Ectodermal cell (in vitro differentiated cells): ENCODE results near the gene UBXN7.
"Not testable (repeated sequence)": the region's sequence is repeated elsewhere in the genome, so short reads cannot be mapped to it uniquely, and the experiment has no call there.

ENCODE experiments used
- H3K27ac ChIP-seq: 2 replicates; pipeline ENCODE4 v1.7.0; 2013; ENCODE audit warnings: mild to moderate bottlenecking, low read depth, low read length; ENCODE audit not compliant: insufficient read depth, poor library complexity, severe bottlenecking
- H3K27me3 ChIP-seq: 2 replicates; pipeline ENCODE4 v1.7.0; 2013; ENCODE audit warnings: mild to moderate bottlenecking, low read length; ENCODE audit not compliant: insufficient read depth, control insufficient read depth, poor library complexity, severe bottlenecking
- H3K36me3 ChIP-seq: one replicate; pipeline ENCODE4 v1.7.0; 2013; ENCODE audit warnings: low read length; ENCODE audit not compliant: control insufficient read depth, insufficient read depth
- H3K4me1 ChIP-seq: one replicate; pipeline ENCODE4 v1.7.0; 2013; ENCODE audit warnings: low read length; ENCODE audit not compliant: control insufficient read depth, insufficient read depth
- H3K4me3 ChIP-seq: 2 replicates; pipeline ENCODE4 v1.7.0; 2013; ENCODE audit warnings: low read depth, low read length, control low read depth; ENCODE audit not compliant: insufficient read depth
- H3K9me3 ChIP-seq: 2 replicates; pipeline ENCODE4 v1.7.0; 2013; ENCODE audit warnings: mild to moderate bottlenecking, low read length, moderate library complexity; ENCODE audit not compliant: control insufficient read depth
- WGBS, 2 experiments: methylation state at CpG; one replicate each; pipeline ENCODE4 v1.1.7; 2013; ENCODE audit warnings: missing lambda C conversion rate in 2 of 2; 5-methylcytosine and 5-hydroxymethylcytosine counted together

UBXN7 gene

DNA sequence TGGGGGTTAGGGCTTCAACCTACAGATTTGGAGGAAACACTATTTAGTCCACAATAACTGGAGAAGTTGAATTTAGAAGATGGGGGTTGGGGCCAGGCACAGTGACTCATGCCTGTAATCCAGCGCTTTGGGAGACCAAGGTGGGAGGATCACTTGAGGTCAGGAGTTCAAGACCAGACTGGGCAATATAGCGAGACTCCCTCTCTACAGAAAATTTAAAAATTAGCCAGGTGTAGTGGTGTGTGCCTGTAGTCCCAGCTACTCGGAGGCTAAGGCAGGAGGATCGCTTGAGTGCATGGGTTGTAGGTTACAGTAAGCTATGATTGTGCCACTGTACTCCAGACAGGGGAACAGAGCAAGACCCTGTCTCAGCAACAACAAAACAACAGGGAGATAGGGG is 109.2 kb downstream of the UBXN7 start:
- 92 to 93% methylated on average over 4 of the region's 4 CpGs for WGBS, 2 experiments

DNA sequence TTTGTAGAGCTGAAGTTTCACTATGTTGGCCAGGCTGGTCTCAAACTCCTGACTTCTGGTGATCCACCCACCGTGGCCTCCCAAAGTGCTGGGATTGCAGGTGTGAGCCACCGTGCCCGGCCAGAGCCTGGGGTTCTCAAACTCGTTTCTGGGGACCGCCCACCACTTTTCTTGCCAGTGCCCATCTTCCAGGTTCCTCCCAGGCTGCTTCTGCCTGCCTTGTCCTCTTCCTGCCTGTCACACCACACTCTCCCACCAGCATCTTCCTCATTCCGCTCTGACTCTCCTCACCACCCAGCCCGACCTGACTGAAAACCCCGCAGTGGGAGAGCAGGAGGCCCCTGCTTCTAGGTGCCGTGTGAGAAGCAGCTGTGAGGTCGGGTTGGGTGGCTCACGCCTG is 111.1 kb downstream of the UBXN7 start:
- H3K4me1 ChIP-seq: no peaks in the 10 kb centered on the region
- 91 to 92% methylated on average over 11 of the region's 11 CpGs for whole genome bisulfite sequencing, 2 experiments
- no peaks in the 10 kb centered on the region for H3K36me3 ChIP-seq
- H3K27me3 ChIP-seq: no peaks in the 10 kb centered on the region
- H3K9me3 ChIP-seq: no peaks in the 10 kb centered on the region
- H3K4me3 ChIP-seq: no peak overlapping the region
- no peak overlapping the region for H3K27ac ChIP-seq

More for the DNA sequence above, 109.2 kb downstream of the UBXN7 start:
- no peak overlapping the region for H3K27ac ChIP-seq
- no peaks in the 10 kb centered on the region for H3K9me3 ChIP-seq
- no peaks in the 10 kb centered on the region for H3K27me3 ChIP-seq
- no peaks in the 10 kb centered on the region for H3K36me3 ChIP-seq
- H3K4me3 ChIP-seq: no peak overlapping the region
- no peaks in the 10 kb centered on the region for H3K4me1 ChIP-seq

GRCh38 chr3:196320137-196320536 is 112.1 kb downstream of the UBXN7 start:
- Histone ChIP-seq H3K4me1 (no peaks in the 10 kb centered on the region), H3K9me3 (no peaks in the 10 kb centered on the region), H3K4me3 (no peak overlapping the region), H3K27me3 (no peaks in the 10 kb centered on the region), H3K36me3 (no peaks in the 10 kb centered on the region), H3K27ac (no peak overlapping the region)
- WGBS, 2 experiments: 83 to 87% methylated on average over 3 of the region's 3 CpGs

- Histone ChIP-seq H3K9me3 (no peaks in the 10 kb centered on the region), H3K27me3 (no peaks in the 10 kb centered on the region), H3K36me3 (peaks cover 10% of the 10 kb centered on the region), H3K27ac (peak within 1 kb of the TSS; percentile 94), H3K4me1 (no peaks in the 10 kb centered on the region), H3K4me3 (peak within 1 kb of the TSS; percentile 92)
- 0% methylated on average over 92 of the region's 92 CpGs for WGBS, 2 experiments
Measured at GRCh38 chr3:196317687-196318467, 114.3 kb downstream of the UBXN7 start, which contains the start of gene DYNLT2B. Gene DYNLT2B, minus strand, starts transcription at chr3:196318240. Its CDS starts 88 bp downstream, at chr3:196318152.

DNA sequence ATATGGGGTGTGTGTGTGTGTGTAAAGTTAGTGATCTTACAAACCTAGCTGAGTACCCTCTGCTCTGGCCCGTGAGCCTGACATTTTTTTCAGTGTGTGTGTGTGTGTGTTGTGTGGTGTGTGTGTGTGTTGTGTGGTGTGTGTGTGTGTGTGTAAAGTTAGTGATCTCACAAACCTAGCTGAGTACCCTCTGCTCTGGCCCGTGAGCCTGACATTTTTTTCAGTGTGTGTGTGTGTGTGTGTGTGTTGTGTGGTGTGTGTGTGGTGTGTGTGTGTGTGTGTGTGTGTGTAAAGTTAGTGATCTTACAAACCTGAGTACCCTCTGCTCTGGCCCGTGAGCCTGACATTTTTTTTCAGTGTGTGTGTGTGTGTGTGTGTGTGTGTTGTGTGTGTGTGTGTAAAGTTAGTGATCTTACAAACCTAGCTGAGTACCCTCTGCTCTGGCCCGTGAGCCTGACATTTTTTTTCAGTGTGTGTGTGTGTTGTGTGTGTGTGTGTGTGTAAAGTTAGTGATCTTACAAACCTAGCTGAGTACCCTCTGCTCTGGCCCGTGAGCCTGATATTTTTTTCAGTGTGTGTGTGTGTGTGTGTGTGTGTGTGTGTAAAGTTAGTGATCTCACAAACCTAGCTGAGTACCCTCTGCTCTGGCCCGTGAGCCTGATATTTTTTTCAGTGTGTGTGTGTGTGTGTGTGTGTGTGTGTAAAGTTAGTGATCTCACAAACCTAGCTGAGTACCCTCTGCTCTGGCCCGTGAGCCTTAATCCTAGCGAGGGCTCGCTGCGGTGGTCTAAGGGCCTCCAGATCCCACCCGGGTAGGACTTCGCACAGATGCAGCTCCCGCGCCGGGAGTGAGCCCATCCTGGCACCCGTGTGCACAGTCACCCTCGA is 115.2 kb downstream of the UBXN7 start:
- not testable (repeated sequence) for H3K9me3 ChIP-seq
- H3K27ac ChIP-seq: peak overlapping the region; percentile 94

GRCh38 chr3:196315821-196316220 is 116.4 kb downstream of the UBXN7 start:
- no peak overlapping the region for H3K4me3 ChIP-seq
- no peaks in the 10 kb centered on the region for H3K27me3 ChIP-seq
- H3K36me3 ChIP-seq: peaks cover 10% of the 10 kb centered on the region
- no peaks in the 10 kb centered on the region for H3K4me1 ChIP-seq
- H3K9me3 ChIP-seq: no peaks in the 10 kb centered on the region
- 97 to 100% methylated on average over 1 of the region's 1 CpG for WGBS, 2 experiments
- no peak overlapping the region for H3K27ac ChIP-seq

More for the DNA sequence above, 115.2 kb downstream of the UBXN7 start:
- Histone ChIP-seq H3K36me3 (peaks cover 10% of the 10 kb centered on the region), H3K4me3 (peak overlapping the region; percentile 92)
- H3K27me3 ChIP-seq, H3K4me1 ChIP-seq: not testable (repeated sequence)
- 21 to 23% methylated on average over 14 of the region's 17 CpGs for WGBS, 2 experiments

DNA sequence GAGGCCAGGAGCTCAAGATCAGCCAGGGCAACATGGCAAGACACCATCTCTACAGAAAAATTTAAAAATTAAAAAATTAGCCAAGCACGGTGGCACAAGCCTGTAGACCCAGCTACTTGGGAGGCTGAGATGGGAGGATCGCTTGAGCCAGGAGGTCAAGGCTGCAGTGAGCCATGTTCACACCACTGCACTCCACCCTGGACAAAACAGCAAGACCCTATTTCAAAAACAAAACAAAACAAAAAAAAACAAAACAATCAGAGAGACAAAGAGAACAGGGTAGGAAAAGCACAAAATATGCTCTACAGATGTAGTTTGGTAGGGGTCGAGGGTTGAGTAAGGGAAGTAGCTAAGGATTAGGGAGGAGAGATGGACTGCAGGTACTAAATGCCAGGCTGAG is 117.6 kb downstream of the UBXN7 start:
- H3K36me3 ChIP-seq: peaks cover 10% of the 10 kb centered on the region
- H3K4me1 ChIP-seq: no peaks in the 10 kb centered on the region
- H3K9me3 ChIP-seq: no peaks in the 10 kb centered on the region
- H3K27ac ChIP-seq: no peak overlapping the region
- H3K4me3 ChIP-seq: no peak overlapping the region
- no peaks in the 10 kb centered on the region for H3K27me3 ChIP-seq
- WGBS, 2 experiments: 96 to 97% methylated on average over 3 of the region's 3 CpGs

DNA sequence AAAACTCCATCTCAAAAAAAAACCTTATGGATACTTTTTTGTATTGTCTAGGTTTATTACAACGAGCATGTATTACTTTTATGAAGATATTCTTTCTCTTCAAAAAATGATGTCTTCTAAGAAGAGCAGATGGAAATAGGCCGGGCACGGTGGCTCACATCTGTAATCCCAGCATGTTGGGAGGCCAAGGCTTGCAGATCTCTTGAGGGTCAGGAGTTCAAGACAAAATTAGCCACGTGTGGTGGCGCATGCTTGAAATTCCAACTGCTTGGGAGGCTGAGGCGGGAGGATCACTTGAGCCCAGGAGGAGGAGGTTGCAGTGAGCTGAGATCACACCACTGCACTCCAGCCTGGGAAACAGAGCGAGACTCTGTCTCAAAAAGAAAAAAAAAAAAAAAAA is 118.1 kb downstream of the UBXN7 start:
- H3K27ac ChIP-seq, H3K27me3 ChIP-seq, H3K4me3 ChIP-seq, H3K4me1 ChIP-seq, H3K9me3 ChIP-seq: not testable (repeated sequence)
- H3K36me3 ChIP-seq: peaks cover 10% of the 10 kb centered on the region
- 79 to 89% methylated on average over 7 of the region's 7 CpGs for WGBS, 2 experiments

DNA sequence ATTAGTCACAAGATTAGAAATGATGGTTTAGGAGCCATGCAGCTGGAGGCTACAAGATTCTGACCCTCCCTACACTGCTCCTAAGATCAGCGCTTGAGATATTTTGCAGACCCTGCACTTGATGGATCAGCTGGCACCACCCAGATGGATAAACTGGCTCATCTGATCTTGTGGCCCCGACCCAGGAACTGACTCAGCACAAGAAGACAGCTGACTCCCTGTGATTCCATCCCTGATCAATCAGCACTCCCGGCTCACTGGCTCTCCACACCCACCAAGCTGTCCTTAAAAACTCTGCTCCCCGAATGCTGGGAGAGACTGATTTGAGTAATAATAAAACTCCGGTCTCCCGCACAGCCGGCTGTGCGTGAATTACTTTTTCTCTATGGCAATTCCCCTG is 129.3 kb downstream of the UBXN7 start:
- H3K27ac ChIP-seq, H3K27me3 ChIP-seq, H3K4me3 ChIP-seq, H3K4me1 ChIP-seq, H3K36me3 ChIP-seq, H3K9me3 ChIP-seq: not testable (repeated sequence)
- WGBS, 2 experiments: 92 to 98% methylated on average over 6 to 7 of the region's 8 CpGs

DNA sequence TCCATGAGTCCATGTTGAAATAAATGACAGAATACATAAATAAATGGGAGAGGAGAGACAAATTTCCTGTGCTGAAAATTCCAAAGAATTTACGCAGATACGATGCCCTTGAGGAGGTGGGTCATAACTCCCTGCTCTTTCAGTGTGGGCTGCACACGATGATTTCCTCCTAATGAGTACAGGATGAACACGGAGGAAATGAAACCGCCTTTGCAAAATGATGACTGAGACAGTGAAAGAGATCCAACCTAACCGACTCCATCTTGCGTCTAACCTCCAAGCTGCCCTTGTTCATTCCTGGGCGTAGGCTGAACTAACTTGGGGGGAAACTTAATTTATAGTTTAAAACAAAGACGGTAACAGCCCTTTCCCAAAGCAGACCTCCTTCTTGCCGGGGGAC is 129.7 kb downstream of the UBXN7 start:
- not testable (repeated sequence) for H3K36me3 ChIP-seq
- WGBS, 2 experiments: 88 to 95% methylated on average over 5 of the region's 10 CpGs

More for the DNA sequence above, 129.7 kb downstream of the UBXN7 start:
- not testable (repeated sequence) for H3K27ac ChIP-seq, H3K9me3 ChIP-seq, H3K4me3 ChIP-seq, H3K4me1 ChIP-seq, H3K27me3 ChIP-seq
